HepG2 (cell line): ENCODE measurements around the gene ZBTB22. TPM values are rescaled to one million over a fixed set of nuclear protein-coding genes. Genes with fewer than 3 reads are reported as not detected.
A peak's percentile ranks its signal among the peaks of the same experiment; 100 is the strongest.

Experiments used
- ELF3 ChIP-seq: IDR thresholded peaks from 2 replicates; pipeline ENCODE4 v1.6.1; 2016; ENCODE audit warnings: missing genetic modification reagents, missing compliant biosample characterization
- ETV5 ChIP-seq: IDR thresholded peaks from 2 replicates; pipeline ENCODE4 v1.6.1; 2018; ENCODE audit warnings: missing biosample characterization, missing genetic modification reagents, inconsistent platforms, borderline replicate concordance
- ETV6 ChIP-seq: sonication (generic); formaldehyde crosslinking; conservative IDR thresholded peaks from 2 replicates; pipeline ENCODE4 v1.4.0; 2020; ENCODE audit warnings: missing genetic modification reagents
- NFAT5 ChIP-seq: sonication (generic); formaldehyde crosslinking; IDR thresholded peaks from 2 replicates; pipeline ENCODE4 v1.4.0; 2020; ENCODE audit warnings: missing genetic modification reagents
- PHF20 ChIP-seq: sonication (generic); formaldehyde crosslinking; IDR thresholded peaks from 2 replicates; pipeline ENCODE4 v1.5.0; 2020; ENCODE audit warnings: mild to moderate bottlenecking, missing genetic modification reagents
- POLR2G ChIP-seq: fragments of 200-400 bp; formaldehyde crosslinking; IDR thresholded peaks from 2 replicates; pipeline ENCODE4 v1.6.1; 2018; ENCODE audit warnings: mild to moderate bottlenecking, low read depth, low read length, moderate library complexity
- RBM39 ChIP-seq: fragments of 200-400 bp; formaldehyde crosslinking; IDR thresholded peaks from one replicate; pipeline ENCODE4 v1.6.1; 2018; ENCODE audit warnings: antibody characterized with exemption, mild to moderate bottlenecking, low read depth, low read length; ENCODE audit not compliant: poor library complexity, severe bottlenecking
- ZBTB39 ChIP-seq: sonication (generic); formaldehyde crosslinking; IDR thresholded peaks from 2 replicates; pipeline ENCODE4 v1.5.0; 2020; ENCODE audit warnings: missing genetic modification reagents
- ZC3H13 ChIP-seq: sonication (generic); formaldehyde crosslinking; IDR thresholded peaks from 2 replicates; pipeline ENCODE4 v1.8.1; 2023; ENCODE audit warnings: mild to moderate bottlenecking, missing genetic modification reagents, moderate library complexity
- ZNF34 ChIP-seq: sonication (generic); formaldehyde crosslinking; IDR thresholded peaks from 2 replicates; pipeline ENCODE4 v1.4.0; 2020; ENCODE audit warnings: mild to moderate bottlenecking, missing genetic modification reagents, borderline replicate concordance
- ZNF354B ChIP-seq: sonication (generic); formaldehyde crosslinking; IDR thresholded peaks from 2 replicates; pipeline ENCODE4 v1.8.0; 2022; ENCODE audit warnings: mild to moderate bottlenecking, missing genetic modification reagents
- ZNF720 ChIP-seq: sonication (generic); formaldehyde crosslinking; IDR thresholded peaks from 2 replicates; pipeline ENCODE4 v1.4.0; 2020; ENCODE audit warnings: missing genetic modification reagents
- polyA plus RNA-seq, 8 experiments: library from polyadenylated mRNA; depleted of rRNA in 3 of 8; stranded (reverse) in 7 of 8; unstranded in 1 of 8; fragments of >200 nt; fragmentation: Illumina TruSeq in 4 of 8; extraction: Trizol in 4 of 8; gene quantifications; 2 replicates each; pipeline versions ENCODE4 v1.2.1 to v1.2.3, GENCODE V29; 2011 to 2016; ENCODE audit warnings: low read depth in 4 of 8, missing spikeins in 1 of 8, mixed read lengths in 1 of 8; ENCODE audit not compliant: insufficient read depth in 1 of 8
- total RNA-seq, 5 experiments: library from RNA; depleted of rRNA; stranded (reverse); fragments of >200 nt; fragmentation: Illumina TruSeq; extraction: Trizol; gene quantifications; 2 replicates each; pipeline ENCODE4 v1.2.3, GENCODE V29; 2016; ENCODE audit warnings: low read depth in 1 of 5
- TF ChIP-seq, protein P1 (sequence below): sonication (generic); formaldehyde crosslinking; IDR thresholded peaks from 2 replicates; pipeline ENCODE4 v1.5.1; 2020; ENCODE audit warnings: mild to moderate bottlenecking, missing genetic modification reagents, borderline replicate concordance
- TF ChIP-seq, protein P2 (sequence below): sonication (generic); formaldehyde crosslinking; IDR thresholded peaks from 2 replicates; pipeline ENCODE4 v1.5.0; 2020; ENCODE audit warnings: missing genetic modification reagents
- TF ChIP-seq, protein P3 (sequence below): sonication (generic); formaldehyde crosslinking; IDR thresholded peaks from 2 replicates; pipeline ENCODE4 v1.5.0; 2020; ENCODE audit warnings: missing genetic modification reagents, mild to moderate bottlenecking, borderline replicate concordance
- TF ChIP-seq, protein P4 (sequence below): sonication (generic); formaldehyde crosslinking; IDR thresholded peaks from 2 replicates; pipeline ENCODE4 v1.8.0; 2022; ENCODE audit warnings: missing genetic modification reagents, mild to moderate bottlenecking, borderline replicate concordance

ZBTB22 gene
- total and polyA plus RNA-seq, 2 of the 13 experiments (the other 11 are each of a cell fraction or from before 2014, with no cell fraction given), result 8.0 to 10.6 TPM

GRCh38 chr6:33313709-33314514, 3.6 kb downstream of the ZBTB22 start, which contains the start of gene TAPBP (continued):
- TF ChIP-seq ZBTB39 (CRISPR knock-in tag) (no peak; the same call in 1 of the 2 replicates), ZNF34 (no peak), ZC3H13 (peak; percentile 92), ZNF354B (no peak), NFAT5 (no peak), POLR2G (peak; percentile 76; the same call in 1 of the 2 replicates), PHF20 (CRISPR knock-in tag) (peak; percentile 71), ETV6 (peak; percentile 38; the same call in 1 of the 2 replicates), ETV5 (CRISPR knock-in tag) (0 out of 2 replicates have a peak, but pooled peaks have one; percentile 22), ZNF720 (CRISPR knock-in tag) (no peak), RBM39 (no peak), ELF3 (peak; percentile 70)
- TF ChIP-seq, protein P1, sequence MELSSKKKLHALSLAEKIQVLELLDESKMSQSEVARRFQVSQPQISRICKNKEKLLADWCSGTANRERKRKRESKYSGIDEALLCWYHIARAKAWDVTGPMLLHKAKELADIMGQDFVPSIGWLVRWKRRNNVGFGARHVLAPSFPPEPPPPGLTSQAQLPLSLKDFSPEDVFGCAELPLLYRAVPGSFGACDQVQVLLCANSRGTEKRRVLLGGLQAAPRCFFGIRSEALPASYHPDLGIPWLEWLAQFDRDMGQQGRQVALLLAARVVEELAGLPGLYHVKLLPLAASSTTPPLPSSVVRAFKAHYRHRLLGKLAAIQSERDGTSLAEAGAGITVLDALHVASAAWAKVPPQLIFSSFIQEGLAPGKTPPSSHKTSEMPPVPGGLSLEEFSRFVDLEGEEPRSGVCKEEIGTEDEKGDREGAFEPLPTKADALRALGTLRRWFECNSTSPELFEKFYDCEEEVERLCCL, result no peak; the same call in 1 of the 2 replicates
- TF ChIP-seq, protein P2, sequence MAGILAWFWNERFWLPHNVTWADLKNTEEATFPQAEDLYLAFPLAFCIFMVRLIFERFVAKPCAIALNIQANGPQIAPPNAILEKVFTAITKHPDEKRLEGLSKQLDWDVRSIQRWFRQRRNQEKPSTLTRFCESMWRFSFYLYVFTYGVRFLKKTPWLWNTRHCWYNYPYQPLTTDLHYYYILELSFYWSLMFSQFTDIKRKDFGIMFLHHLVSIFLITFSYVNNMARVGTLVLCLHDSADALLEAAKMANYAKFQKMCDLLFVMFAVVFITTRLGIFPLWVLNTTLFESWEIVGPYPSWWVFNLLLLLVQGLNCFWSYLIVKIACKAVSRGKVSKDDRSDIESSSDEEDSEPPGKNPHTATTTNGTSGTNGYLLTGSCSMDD (CRISPR knock-in tag), result 0 out of 2 replicates have a peak, but pooled peaks have one; percentile 48
- TF ChIP-seq, protein P3, sequence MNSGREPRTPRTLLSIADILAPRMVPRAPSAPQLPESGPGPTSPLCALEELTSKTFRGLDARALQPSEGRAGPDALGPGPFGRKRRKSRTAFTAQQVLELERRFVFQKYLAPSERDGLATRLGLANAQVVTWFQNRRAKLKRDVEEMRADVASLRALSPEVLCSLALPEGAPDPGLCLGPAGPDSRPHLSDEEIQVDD (CRISPR knock-in tag), result no peak
- TF ChIP-seq, protein P4, sequence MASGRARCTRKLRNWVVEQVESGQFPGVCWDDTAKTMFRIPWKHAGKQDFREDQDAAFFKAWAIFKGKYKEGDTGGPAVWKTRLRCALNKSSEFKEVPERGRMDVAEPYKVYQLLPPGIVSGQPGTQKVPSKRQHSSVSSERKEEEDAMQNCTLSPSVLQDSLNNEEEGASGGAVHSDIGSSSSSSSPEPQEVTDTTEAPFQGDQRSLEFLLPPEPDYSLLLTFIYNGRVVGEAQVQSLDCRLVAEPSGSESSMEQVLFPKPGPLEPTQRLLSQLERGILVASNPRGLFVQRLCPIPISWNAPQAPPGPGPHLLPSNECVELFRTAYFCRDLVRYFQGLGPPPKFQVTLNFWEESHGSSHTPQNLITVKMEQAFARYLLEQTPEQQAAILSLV, result no peak
